ENCODE measurements around the gene PGBD2.

GRCh38 chr1:248871837-248872401 is 34.1 kb upstream of the PGBD2 start:
- no peak for TF ChIP-seq CTCF (optimal IDR thresholded peaks at IDR 0.05 in 1 of 3, IDR thresholded peaks at IDR 0.05 in 1 of 3, conservative IDR thresholded peaks at IDR 0.05 in 1 of 3; ENCODE audit: extremely low read depth in 1 of 3, insufficient read depth in 2 of 3, low read length in 3 of 3)
- no peak for TF ChIP-seq EZH2 (IDR thresholded peaks at IDR 0.05; ENCODE audit: low read length)

All from keratinocyte (primary cell).